Upper lobe of right lung (tissue), 1 donor: Measurements from ENCODE around the gene TCP11. TPM values are rescaled to one million over a fixed set of nuclear protein-coding genes. Genes with fewer than 3 reads are reported as not detected.

Experiments
- ATAC-seq: fragments of 200-7000 bp; cut with Tn5 transposase; one replicate; pipeline ENCODE4 v1.9.1; 2020; ENCODE audit warnings: mild to moderate bottlenecking, moderate library complexity
- DNase-seq: peaks from one replicate; pipeline ENCODE4 v3.0.0-alpha.2; 2020
- H3K27ac ChIP-seq: fragments of 200-600 bp; one replicate; pipeline ENCODE4 v1.8.0; 2022
- H3K27me3 ChIP-seq: fragments of 200-600 bp; one replicate; pipeline ENCODE4 v1.8.0; 2022; ENCODE audit warnings: mild to moderate bottlenecking
- H3K36me3 ChIP-seq: fragments of 200-600 bp; one replicate; pipeline ENCODE4 v1.8.0; 2022
- H3K4me1 ChIP-seq: fragments of 200-600 bp; one replicate; pipeline ENCODE4 v1.8.0; 2022
- H3K4me3 ChIP-seq: fragments of 200-600 bp; one replicate; pipeline ENCODE4 v1.8.0; 2022; ENCODE audit warnings: mild to moderate bottlenecking
- H3K9me3 ChIP-seq: fragments of 200-600 bp; one replicate; pipeline ENCODE4 v1.8.0; 2022
- CTCF ChIP-seq: fragments of 200-600 bp; IDR thresholded peaks from one replicate; pipeline ENCODE4 v1.8.0; 2022; ENCODE audit warnings: antibody characterized with exemption
- intact Hi-C: fragments of 100-400 bp; cut with DNase I; formaldehyde crosslinking; loops from one replicate; pipeline ENCODE4 v1.11.0; 2022
- total RNA-seq: library from RNA; stranded (reverse); fragmentation: NEBNext Ultra II Directional; extraction: Animal tissue kit (Norgen Biotek cat#: 25700); gene quantifications from one replicate; pipeline ENCODE4 v1.2.1, GENCODE V29; 2021
- donor health status: DM: no; HTN: yes; CAD: no; lungs with severe emphysema.

TCP11 gene
- total RNA-seq, 1 donor from 2014 or later, result not detected

GRCh38 chr6:35069262-35069661 is 71.9 kb downstream of the TCP11 start:
- Histone ChIP-seq H3K9me3 (no peaks in the 10 kb centered on the region), H3K27ac (no peak overlapping the region), H3K36me3 (peaks cover 71% of the 10 kb centered on the region), H3K27me3 (no peaks in the 10 kb centered on the region), H3K4me3 (no peak overlapping the region), H3K4me1 (no peaks in the 10 kb centered on the region)
- intact Hi-C loops, result no loop called here
- DNase-seq (no peak), ATAC-seq (no peak)
- no peak for TF ChIP-seq CTCF

- H3K27ac ChIP-seq, result no peak overlapping the region
- ATAC-seq (no peak), DNase-seq (no peak)
- peaks cover 70% of the 10 kb centered on the region for H3K36me3 ChIP-seq
- peaks cover 5% of the 10 kb centered on the region for H3K4me1 ChIP-seq
- no peak overlapping the region for H3K4me3 ChIP-seq
- no peak for TF ChIP-seq CTCF
- intact Hi-C loops, result no loop called here
- no peaks in the 10 kb centered on the region for H3K9me3 ChIP-seq
- H3K27me3 ChIP-seq, result no peaks in the 10 kb centered on the region
Observed at GRCh38 chr6:35068644-35069043, 72.5 kb downstream of the TCP11 start.

GRCh38 chr6:35068206-35068605 is 72.9 kb downstream of the TCP11 start:
- Histone ChIP-seq H3K4me3 (no peak overlapping the region), H3K9me3 (no peaks in the 10 kb centered on the region), H3K27ac (no peak overlapping the region), H3K27me3 (no peaks in the 10 kb centered on the region), H3K4me1 (peaks cover 7% of the 10 kb centered on the region), H3K36me3 (peaks cover 70% of the 10 kb centered on the region)
- no peak for TF ChIP-seq CTCF
- ATAC-seq, result no peak
- DNase-seq, result no peak
- intact Hi-C loops, result no loop called here

Other genes with a start within 250 kb of the TCP11 start
- gene SCUBE3, start 72.6 kb upstream of the TCP11 start, total RNA-seq, result 0.46 TPM
- gene ZNF76, start 118.4 kb upstream of the TCP11 start, total RNA-seq, result 31.3 TPM
- 17.4 TPM for gene DEF6, start 156.5 kb upstream of the TCP11 start, total RNA-seq
- 31.6 TPM for gene PPARD, start 201.2 kb upstream of the TCP11 start, total RNA-seq